Measurements from ENCODE around the gene LGR4.
A peak's percentile ranks its signal among the peaks of the same experiment; 100 is the strongest.

The LGR4 gene

DNA sequence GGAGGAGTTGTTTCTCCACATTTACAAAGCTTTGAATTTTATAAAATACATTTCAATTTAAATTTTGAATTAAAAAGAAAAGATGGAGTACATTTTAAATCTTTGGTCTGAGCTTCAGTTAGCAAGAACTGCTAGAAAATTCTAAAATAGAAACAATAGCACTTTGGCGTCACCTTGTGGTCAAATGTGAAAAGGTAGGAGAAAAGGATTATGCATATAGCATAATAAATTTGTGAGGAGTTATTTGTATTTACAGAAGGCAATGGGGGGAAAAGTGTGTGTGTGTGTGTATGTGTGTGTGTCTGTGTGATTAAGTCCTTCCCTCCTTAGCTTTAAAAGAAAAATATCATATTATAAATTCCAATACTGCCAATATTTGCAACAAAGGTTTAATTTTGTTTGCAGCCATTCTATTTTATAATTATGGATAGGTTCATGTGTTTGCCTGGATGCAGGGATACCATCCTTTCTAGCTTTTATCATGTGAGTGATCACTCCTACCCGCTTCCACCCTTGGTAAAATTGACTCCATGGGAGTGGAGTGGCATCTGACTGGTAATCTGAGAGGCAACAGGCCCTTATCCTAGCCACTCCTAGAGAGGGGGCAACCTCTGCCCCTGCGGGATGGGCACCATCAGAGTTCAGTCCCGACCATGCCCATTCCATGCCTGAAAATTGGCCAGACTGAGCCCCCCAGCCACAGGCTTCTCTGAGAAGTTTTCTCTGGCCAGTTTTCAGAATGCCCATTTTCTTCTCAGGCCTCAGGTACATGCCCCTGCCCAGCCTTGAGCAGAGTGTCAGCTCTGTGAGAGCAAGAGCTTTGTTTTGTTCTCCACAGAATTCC lies 13.6 kb upstream of the LGR4 start:
- DNase-seq (ENCODE audit: low read depth in 4 of 4, low spot score in 1 of 4): no peak

DNA sequence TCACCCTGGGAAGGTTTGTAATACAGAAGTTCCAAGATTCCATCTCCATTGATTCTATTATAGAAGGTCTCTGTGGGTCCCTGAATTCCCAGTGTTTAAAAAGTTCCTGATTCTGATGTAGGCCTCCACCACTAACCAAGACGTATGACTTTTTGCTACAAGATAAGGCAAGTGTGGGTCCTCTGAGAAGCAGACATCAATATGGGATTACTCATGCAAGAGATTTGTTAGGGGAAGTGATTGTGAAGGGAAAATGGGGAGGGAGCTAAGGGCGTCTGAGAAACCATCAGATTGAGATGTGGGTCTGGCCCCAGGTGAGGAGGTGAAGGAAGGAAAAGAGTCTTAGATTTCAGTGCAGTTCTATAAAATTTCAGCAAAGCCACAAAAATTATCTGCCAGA lies 10.2 kb upstream of the LGR4 start:
- no peak for DNase-seq (ENCODE audit: low read depth in 4 of 4, low spot score in 1 of 4)

DNA sequence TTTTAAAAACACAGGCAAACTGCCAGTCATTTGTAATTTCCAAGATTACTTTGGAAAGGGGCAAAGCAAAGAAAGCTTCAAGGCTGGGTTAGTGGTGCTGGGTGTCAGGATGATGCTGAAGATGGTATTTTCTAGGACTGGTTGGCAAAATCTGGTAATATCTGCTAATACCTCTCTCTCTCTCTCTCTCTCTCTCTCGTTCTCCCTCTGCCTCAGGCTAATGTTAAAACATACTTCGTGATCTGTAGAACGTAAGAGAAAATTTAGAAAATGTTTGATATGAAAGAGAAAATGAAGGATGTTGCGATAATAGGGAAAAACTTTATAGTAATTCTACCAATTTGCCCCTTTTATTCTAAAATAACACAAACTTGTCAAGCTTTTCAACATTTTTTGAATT lies 9.4 kb upstream of the LGR4 start:
- DNase-seq (ENCODE audit: low read depth in 4 of 4, low spot score in 1 of 4): no peak

DNA sequence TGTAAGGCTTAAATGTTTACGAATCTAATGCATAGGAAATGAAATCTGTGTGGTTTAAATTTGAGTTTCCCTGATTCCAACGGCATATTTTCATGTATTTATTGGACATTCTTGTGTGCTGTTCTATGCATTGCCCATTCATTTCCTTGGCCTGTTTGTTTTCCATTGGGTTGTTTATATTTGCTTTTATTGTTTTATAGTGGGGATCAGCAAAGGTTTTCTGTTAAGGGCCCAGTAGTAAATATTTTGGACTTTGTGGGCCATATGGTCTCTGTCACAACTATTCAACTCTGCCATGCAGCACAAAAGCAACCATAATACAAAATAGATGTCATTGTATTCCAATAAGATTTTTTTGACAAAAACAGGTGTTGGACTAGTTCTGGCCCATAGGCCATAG lies 5.2 kb upstream of the LGR4 start:
- no peak for DNase-seq (ENCODE audit: low read depth in 4 of 4, low spot score in 1 of 4)

DNA sequence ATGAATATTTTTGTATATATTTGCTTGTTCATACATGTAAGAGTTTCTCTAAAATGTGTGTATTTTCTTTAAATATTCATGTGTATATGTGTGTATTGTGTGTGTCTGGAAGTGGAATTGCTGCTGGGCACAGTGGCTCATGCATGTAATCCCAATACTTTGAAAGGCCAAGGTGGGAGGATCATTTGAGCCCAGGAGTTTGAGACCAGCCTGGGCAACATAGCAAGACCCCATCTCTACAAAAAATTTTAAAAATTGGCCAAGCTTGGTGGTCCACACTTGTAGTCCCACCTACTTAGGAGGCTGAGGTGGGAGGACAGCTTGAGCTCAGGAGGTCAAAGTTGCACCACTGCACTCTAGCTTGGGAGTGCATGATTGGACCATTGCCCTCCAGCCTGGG lies 4.7 kb upstream of the LGR4 start:
- DNase-seq (ENCODE audit: low read depth in 4 of 4, low spot score in 1 of 4): no peak

DNA sequence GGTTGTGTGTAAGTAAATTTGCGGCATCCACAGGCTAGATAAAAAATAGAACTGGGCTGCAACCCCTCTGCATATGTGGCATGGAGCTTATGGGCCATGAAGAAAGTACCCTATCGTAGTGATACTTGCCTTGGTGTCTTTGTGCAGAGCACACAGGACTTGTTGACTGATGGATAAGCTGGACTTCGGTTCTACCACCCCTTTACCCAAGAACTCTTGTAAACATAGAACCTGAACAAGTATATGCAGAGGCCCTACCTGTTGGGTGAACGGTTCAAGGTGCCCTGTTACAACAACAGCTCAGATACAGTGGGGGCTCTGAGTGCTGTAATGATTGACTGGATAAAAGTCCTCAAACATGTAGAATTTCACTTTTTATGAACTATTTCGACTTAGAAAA lies 3.0 kb upstream of the LGR4 start:
- DNase-seq (ENCODE audit: low read depth in 4 of 4, low spot score in 1 of 4): no peak

DNA sequence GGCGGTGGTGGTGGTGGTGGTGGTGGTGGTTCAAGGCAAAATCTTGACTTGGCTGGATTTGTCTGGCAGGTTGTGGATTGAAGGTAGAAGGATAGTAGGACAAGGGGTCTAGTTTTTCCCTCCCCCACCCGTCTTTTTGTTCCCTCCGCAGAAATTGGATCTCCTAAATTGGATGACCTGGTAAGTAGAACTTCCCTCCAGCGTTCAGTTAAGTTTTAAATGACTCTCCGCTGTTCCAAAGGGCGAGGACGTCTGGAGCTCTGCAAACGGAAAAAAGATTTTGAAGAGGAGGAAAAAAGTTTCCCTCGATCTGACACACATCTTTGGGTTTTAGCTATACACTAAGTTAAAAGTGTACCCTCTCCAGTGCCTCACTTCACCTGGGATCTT lies 422 bp upstream of the LGR4 start:
- no peak for DNase-seq (ENCODE audit: low read depth in 4 of 4, low spot score in 1 of 4)

DNA sequence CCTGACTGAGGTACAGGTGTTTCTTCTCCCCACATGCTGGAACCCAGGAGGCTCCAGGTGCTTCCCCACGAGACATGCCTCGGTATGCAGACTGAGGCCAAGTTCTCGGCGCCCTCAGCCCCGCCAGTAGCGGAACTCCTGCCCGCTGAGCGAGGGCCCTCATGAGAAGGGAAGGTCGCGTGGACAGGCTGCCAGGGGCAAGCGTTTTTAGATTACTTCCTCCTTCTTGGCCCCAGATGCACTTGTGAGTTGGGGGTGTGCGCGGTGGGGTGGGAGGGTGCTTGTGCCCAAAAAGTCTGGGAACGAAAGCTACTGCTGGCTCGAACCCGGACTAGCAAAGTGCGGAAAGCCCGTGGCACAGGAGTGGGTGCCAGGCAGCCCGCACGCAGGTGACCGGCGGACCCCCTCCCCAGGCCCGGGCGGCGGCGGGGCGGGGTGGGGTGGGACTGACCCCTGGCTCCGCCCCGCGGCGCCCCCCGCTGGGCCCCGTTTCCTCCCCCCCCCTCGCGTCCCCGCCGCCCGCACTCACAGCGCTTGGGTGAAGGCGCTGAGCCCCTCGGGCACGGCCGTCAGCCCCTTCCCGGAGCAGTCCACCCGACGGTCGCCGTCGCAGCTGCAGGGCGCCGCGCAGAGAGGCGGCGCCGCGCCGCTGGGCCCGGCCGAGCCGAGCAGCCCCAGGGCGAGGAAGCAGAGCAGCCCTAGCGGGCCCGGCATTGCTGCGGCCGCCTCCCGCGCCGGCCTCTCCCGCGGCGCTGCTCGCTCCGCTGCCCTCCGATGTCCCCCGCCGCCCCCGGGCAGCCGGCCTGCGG lies 797 bp downstream of the LGR4 start:
- peak in 1 of 4 experiments; percentile 0 for DNase-seq (ENCODE audit: low read depth in 4 of 4, low spot score in 1 of 4)

DNA sequence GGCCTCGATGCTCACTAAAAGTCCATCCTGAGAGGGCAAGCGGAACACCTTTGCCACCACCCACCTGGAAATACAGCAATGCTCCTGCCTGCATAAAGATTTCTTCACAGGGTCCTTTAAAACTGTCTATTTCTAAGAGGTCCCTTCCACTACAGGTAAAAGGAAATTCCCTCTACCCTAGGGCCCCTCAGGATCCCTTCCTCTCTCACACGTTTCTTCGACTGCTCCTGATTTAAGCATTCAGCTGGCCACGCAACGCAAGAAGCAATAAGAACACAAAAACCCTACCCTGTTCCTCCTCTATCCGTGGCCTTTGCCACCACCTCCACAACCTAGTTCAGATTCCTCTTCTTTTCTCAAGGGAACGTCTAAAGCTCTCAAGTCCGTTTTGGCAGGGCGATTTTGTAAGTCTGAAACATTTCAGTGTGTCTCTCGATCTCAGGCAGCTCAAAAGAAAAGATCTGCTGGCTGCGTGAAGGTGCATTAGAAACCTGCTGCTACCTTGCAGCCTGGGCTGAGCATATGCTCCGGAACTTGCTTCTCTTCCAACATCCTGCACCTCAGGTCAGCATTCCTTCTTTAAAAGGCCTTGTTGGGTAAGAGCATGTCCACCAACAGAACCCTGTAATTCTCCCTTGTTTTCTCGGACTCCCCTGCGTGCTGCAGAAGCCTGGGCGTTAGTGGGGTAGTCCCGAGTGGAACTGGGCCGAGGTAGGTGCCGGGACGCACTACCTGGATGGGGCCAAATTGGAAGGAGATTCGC lies 1.6 kb downstream of the LGR4 start:
- no peak for DNase-seq (ENCODE audit: low read depth in 4 of 4, low spot score in 1 of 4)

DNA sequence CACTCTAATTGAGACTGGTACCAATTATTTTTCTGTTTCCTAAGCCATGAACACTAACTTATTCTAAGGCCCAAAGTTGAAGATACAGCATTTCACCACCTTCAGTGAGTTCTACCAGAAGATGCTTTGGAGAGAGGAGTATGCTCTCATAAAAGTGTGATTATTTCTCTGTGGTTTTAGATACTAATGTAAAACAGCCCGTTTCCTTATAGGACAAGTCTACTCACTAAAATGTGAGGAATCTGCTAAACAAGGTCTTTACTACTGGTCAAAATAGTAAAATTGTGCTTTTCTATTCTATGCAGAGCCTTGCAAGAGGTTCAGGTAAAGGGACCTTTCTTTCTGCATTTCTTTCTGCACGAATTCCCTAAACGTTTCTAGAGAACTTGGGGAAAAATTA lies 2.4 kb downstream of the LGR4 start:
- no peak for DNase-seq (ENCODE audit: low read depth in 4 of 4, low spot score in 1 of 4)

DNA sequence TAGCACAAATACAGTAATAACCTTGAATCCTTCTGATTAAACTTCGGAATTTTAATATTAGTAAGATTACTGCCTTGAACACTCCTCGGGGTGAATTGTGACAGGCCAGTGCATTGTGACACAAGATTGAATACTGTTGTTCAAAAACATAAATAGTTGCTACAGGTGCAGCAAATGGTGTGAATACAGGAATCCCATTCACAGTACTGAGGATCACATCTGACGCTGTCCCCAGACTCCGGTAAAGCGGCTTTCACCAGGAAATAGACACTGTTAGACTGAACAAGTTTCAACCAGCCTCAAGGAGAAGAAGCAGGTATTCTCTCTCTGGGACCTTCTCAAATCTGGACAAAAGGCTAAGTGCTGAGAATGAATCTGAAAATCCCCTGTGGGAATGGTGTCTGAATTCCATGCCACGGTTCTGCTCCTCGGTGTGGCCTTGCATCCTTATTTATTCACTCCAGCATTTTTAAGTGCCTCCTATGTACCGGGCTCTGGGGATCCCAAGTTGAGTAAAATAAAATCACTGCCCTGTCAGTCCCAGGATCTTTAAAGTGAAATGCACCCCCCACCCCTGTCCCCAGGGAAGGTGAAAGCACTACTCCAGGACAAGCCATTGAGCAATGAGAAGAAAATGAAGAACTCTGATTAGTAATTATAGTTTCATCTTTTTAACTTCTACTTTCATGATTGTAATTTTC lies 3.4 kb downstream of the LGR4 start:
- no peak for DNase-seq (ENCODE audit: low read depth in 4 of 4, low spot score in 1 of 4)

DNA sequence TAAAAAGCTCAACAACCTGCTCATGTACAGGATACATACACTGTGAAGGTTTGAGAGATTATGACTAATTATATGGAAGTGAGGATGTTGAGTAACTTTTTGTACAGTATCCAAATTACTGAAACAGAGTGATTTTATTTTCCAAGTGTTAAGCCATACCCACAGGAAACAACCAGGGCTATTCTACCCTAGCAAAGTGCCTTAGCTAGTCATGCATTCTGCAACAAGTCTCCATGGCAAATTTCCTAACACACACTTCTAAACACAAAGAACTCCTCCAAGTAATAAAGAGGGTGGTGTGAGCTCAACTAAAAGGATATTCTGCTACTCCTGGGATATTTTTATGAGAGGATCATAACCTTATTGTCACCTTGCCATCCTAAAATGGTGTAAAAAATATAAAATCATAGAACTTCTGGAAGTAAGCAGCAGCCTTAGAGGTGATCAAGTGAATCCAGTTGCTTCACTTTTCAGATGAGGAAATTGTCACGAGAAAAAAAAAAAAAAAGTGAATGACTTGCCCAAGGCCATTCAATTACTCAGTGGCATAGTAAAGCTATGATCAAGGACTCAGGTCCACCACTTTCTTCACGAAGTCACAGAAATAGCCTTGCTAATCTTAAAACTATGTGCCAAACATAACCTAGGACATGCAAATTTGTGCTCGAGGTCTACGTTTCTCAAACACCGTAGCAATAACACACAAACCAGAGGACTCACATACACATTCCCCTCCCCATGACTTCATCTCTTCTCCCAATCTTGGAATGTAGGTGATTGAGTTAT lies 4.2 kb downstream of the LGR4 start:
- no peak for DNase-seq (ENCODE audit: low read depth in 4 of 4, low spot score in 1 of 4)

DNA sequence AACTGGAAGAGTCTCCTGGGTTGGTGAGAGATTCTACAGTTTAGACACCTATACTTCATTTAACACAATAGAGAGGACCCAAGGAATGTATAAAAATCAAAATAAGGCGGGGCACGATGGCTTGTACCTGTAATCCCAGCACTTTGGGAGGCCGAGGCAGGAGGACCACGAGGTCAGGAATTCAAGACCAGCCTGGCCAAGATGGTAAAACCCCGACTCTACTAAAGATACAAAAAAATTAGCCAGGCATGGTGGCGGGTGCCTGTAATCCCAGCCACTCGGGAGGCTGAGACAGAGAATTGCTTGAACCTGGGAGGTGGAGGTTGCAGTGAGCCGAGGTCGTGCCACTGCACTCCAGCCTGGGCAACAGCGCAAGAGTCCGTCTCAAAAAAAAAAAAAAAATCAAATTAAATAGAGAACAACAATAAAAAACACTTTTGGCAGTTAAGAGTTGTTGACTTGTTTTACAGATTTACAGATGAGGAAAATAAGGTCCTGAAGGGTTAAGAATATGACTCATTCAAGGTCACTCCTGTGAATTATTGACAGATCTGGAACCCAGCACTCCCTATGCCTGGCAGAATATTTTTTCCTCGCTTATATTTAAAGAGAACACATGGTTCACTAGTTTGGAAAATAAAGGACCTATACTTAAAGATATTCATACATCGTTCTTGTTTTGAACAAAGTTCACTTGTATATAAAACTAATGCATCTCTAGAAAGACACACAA lies 5.2 kb downstream of the LGR4 start:
- no peak for DNase-seq (ENCODE audit: low read depth in 4 of 4, low spot score in 1 of 4)

DNA sequence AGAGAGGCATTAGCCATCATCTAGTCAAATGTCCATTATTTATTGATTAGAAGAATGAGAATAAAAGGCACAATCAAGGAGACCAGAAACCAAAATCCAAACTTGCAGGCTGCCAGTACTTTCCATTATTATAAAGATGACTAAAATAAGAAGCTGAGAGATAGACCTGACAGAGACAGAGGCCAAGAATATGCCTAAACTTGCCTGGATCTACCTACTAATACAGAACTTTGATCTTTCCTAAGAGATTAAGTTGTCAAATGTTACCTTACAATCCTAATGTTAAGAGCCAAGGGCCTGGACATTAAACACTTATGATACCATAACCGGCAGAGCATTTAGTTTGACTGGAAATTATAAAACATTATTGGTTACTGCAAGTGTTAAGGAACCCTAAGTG lies 6.2 kb downstream of the LGR4 start:
- no peak for DNase-seq (ENCODE audit: low read depth in 4 of 4, low spot score in 1 of 4)

DNA sequence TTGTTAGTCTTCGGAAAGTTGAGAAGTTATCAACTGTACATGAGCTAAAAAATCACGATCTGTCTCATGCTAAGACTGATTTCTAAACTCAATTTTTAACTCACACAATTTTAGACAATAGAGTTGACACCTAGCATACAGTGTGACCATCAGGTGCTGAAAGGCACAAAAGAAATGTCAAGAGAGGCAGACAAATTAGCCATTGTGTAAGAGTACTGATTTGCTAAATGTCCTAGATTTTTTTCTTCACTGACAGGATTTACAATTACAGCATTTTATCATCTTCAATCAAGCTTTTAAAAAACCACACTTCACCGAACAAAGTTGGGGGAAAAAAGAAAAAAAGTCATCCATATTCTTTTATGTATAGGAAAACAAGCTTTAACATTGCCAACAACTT lies 7.0 kb downstream of the LGR4 start:
- DNase-seq (ENCODE audit: low read depth in 4 of 4, low spot score in 1 of 4): no peak

DNA sequence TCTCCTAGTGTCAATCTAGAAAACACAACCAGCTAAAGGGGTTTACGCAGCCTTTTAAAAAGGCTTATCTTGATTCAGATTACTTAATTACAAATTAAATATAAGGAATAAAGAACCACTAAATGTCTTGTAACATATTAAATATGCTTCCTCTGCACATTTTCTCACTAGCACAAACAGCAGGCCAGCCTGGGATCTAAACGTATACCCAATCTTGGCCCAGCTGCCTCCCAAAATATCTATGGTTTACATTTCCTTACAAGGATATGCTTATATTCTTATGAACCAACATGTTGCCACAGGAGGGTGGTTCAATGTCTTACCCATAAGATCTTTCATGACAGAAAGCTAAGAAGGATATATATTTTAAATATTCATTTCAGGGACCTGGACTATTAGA lies 7.7 kb downstream of the LGR4 start:
- DNase-seq (ENCODE audit: low read depth in 4 of 4, low spot score in 1 of 4): no peak

DNA sequence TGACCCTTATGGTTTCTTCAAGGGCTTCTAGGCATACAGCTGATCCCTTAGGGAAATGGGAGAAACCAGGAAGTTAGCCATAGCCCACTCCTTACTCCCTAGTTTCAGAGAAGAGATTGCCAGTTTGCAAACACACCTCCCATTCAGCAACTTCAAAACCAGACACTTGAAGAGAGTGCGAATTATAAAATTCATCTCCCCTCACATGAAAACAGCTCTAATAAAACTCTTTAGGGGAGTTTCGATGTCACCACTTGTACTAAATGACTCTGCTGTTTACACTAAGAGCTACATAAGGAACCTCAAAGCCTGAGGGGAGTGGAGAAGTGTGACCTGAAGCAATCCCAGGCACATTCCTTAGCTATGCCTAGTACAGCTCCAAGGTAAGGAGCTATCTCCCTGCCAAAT lies 8.3 kb downstream of the LGR4 start:
- no peak for DNase-seq (ENCODE audit: low read depth in 4 of 4, low spot score in 1 of 4)

DNA sequence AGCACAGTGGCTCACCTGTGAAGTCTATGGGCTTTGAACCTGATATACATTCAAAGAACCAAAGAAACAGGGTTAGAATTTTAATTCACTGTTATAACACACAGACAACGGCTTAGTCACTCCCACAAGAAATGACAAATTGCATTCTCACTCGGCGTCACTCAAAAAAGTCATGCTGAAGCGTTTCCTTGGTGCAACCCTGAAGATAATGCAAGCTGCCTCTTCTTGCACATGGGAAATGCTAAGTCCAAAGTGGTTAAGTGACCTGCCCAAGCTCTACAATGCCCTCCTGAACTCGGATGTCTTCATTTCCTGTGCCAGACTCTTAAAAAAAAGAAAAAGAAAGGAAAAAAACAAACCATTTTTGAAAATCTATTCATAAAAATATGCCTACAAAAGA lies 10.0 kb downstream of the LGR4 start:
- no peak for DNase-seq (ENCODE audit: low read depth in 4 of 4, low spot score in 1 of 4)

DNA sequence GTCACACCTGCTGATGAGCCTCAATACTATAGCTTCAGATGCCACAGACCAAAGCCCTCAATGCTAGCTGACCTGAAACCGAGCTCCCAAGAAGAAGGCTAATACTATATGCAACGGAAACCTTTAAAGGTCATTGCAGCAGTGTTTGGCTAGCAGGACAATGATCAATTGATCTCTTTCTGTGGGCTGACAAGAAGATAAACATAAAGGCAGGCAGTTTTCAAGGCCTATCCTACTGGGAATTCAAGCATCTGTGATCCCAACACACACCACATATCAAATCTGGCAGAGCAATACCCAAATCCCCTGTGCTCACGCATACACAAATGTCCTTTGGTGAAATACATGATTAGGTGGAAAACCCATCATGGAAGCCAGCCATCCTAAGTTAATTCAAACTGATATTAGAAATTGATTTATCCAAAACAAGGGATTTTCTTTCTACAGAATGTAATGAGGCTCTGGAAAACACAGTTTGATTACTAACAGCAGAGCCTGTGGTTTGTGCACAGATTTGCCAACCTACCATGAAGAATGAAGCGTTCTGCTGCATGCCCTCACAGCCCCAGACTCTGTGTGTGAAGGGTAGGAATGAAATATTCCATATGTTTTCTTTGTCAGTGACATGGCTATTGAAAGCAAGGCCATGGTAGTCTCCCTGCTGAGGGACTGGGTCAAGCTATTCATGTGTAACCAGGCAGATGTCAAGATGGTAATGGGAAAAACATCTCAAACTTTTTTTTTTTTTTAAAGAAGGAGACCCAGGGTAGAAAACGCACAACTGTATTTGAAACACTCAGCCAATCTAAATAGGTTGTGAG lies 12.2 kb downstream of the LGR4 start:
- DNase-seq (ENCODE audit: low read depth in 4 of 4, low spot score in 1 of 4): no peak
